HFFc6 (cell line): ENCODE results near the gene TSTD2. TPM values are rescaled to one million over a fixed set of nuclear protein-coding genes. Genes with fewer than 3 reads are reported as not detected.

ENCODE experiments used
- DNase-seq: peaks from one replicate; pipeline ENCODE4 v3.0.0-alpha.2; 2018
- H3K27ac Mint-ChIP-seq: 2 replicates; pipeline ENCODE4 v1.8.0; 2020; ENCODE audit warnings: mild to moderate bottlenecking, mixed read lengths
- H3K27me3 Mint-ChIP-seq: 2 replicates; pipeline ENCODE4 v1.8.0; 2021; ENCODE audit warnings: mild to moderate bottlenecking, moderate library complexity, mixed read lengths; ENCODE audit not compliant: insufficient read depth
- H3K36me3 Mint-ChIP-seq: 2 replicates; pipeline ENCODE4 v1.8.0; 2021; ENCODE audit warnings: low read depth, mixed read lengths
- H3K4me1 Mint-ChIP-seq: 2 replicates; pipeline ENCODE4 v1.8.0; 2020; ENCODE audit warnings: low read depth, mixed read lengths
- H3K4me3 Mint-ChIP-seq: 2 replicates; pipeline ENCODE4 v1.8.0; 2020; ENCODE audit warnings: mild to moderate bottlenecking, moderate library complexity, mixed read lengths
- H3K9me3 Mint-ChIP-seq: 2 replicates; pipeline ENCODE4 v1.8.0; 2020; ENCODE audit warnings: mild to moderate bottlenecking, mixed read lengths
- total RNA-seq, 6 experiments: library from RNA; stranded (reverse); fragmentation: NEBNext Ultra II Directional; extraction: Animal tissue kit (Norgen Biotek cat#: 25700); gene quantifications; 2 replicates in 1 of 6; 3 replicates in 5 of 6; pipeline ENCODE4 v1.2.3, GENCODE V29; 2021
- TF ChIP-seq, protein P1 (sequence below): fragments of 200-600 bp; sonication (generic); IDR thresholded peaks from 2 replicates; pipeline ENCODE4 v1.5.0; 2021; ENCODE audit warnings: antibody characterized with exemption, mild to moderate bottlenecking

The TSTD2 gene
- total RNA-seq, 6 experiments from 2014 or later = 7.0 to 10.7 (median 8.6) TPM

GRCh38 chr9:97640325-97640724, 7.2 kb upstream of the TSTD2 start:
- TF ChIP-seq, protein P1, sequence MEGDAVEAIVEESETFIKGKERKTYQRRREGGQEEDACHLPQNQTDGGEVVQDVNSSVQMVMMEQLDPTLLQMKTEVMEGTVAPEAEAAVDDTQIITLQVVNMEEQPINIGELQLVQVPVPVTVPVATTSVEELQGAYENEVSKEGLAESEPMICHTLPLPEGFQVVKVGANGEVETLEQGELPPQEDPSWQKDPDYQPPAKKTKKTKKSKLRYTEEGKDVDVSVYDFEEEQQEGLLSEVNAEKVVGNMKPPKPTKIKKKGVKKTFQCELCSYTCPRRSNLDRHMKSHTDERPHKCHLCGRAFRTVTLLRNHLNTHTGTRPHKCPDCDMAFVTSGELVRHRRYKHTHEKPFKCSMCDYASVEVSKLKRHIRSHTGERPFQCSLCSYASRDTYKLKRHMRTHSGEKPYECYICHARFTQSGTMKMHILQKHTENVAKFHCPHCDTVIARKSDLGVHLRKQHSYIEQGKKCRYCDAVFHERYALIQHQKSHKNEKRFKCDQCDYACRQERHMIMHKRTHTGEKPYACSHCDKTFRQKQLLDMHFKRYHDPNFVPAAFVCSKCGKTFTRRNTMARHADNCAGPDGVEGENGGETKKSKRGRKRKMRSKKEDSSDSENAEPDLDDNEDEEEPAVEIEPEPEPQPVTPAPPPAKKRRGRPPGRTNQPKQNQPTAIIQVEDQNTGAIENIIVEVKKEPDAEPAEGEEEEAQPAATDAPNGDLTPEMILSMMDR = no peak
- Mint-ChIP-seq H3K9me3 (no peaks in the 10 kb centered on the region), H3K27me3 (no peaks in the 10 kb centered on the region), H3K27ac (no peak overlapping the region), H3K36me3 (peaks cover 6% of the 10 kb centered on the region), H3K4me3 (no peak overlapping the region), H3K4me1 (peaks cover 35% of the 10 kb centered on the region)
- no peak for DNase-seq

DNA sequence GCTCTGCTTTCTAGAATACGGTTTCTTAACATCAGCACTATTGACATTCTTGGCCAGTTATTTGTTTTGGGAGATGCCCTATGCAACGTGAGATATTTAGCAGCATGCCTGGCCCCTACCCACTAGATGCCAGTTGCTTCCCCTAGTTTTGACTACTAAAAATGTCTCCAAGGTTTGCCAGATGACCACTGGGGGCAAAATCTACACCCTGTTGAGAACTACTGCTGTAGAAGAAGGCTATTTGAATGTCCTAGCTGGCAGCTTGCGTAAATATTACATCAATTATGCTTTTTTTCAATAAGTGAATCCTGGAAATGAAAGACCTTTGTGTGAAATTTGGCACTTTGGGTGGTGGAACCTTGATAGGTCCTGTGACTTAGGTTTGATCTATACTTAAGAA, 5.5 kb upstream of the TSTD2 start:
- H3K4me3 Mint-ChIP-seq = no peak overlapping the region
- peak overlapping the region; percentile 13; the same call in 1 of the 2 replicates for H3K27ac Mint-ChIP-seq
- no peak for DNase-seq
- no peaks in the 10 kb centered on the region; the same call in 1 of the 2 replicates for H3K27me3 Mint-ChIP-seq
- TF ChIP-seq, protein P1 = peak; percentile 53
- H3K9me3 Mint-ChIP-seq = no peaks in the 10 kb centered on the region
- H3K4me1 Mint-ChIP-seq = peaks cover 46% of the 10 kb centered on the region
- H3K36me3 Mint-ChIP-seq = peaks cover 11% of the 10 kb centered on the region

GRCh38 chr9:97636903-97637302, 3.7 kb upstream of the TSTD2 start:
- TF ChIP-seq, protein P1 = no peak
- H3K27ac Mint-ChIP-seq = peak overlapping the region; percentile 9; the same call in 1 of the 2 replicates
- H3K27me3 Mint-ChIP-seq = peaks cover 2% of the 10 kb centered on the region
- peaks cover 48% of the 10 kb centered on the region for H3K4me1 Mint-ChIP-seq
- H3K4me3 Mint-ChIP-seq = no peak overlapping the region
- no peaks in the 10 kb centered on the region for H3K9me3 Mint-ChIP-seq
- H3K36me3 Mint-ChIP-seq = peaks cover 11% of the 10 kb centered on the region
- no peak for DNase-seq

- DNase-seq = no peak
- Mint-ChIP-seq H3K4me1 (peaks cover 54% of the 10 kb centered on the region), H3K27me3 (peaks cover 2% of the 10 kb centered on the region), H3K9me3 (no peaks in the 10 kb centered on the region), H3K36me3 (peaks cover 11% of the 10 kb centered on the region), H3K4me3 (peak overlapping the region; percentile 96), H3K27ac (peak overlapping the region; percentile 100)
- TF ChIP-seq, protein P1 = no peak
These were observed 1.9 kb upstream of the TSTD2 start for GRCh38 chr9:97635026-97635425.

DNA sequence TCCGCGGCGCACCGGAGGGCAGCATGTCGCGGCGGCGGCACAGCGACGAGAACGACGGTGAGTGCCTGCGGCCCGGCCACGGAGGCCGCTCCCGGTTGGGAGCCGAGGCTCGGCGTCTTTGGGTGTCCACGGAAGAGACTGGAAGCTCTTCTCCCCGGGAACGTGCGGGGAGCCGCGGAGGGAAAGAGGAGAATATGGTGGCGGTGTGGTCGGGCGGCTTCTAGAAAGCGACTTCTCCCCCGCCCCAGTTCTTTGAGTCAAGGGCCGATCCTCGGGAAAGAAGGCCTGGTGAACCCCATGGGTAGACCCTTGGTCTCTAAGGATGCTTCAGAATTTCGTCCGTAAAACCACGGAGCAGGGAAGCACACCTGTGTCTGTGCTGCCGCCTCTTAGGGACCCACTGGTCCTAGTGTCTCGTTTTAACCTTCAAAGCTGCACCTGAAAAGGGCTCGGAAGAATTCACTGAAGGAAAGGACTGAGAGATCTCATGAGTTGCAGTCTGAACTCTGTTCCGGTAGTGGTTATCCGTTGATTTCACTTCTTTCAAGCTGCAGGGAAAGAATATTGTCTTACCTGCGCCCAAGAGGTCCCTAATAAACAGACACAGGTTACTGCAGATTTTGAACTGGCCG, 807 bp upstream of the TSTD2 start:
- Mint-ChIP-seq H3K27ac (peak overlapping the region; percentile 100), H3K4me1 (peaks cover 52% of the 10 kb centered on the region), H3K36me3 (peaks cover 11% of the 10 kb centered on the region), H3K9me3 (no peaks in the 10 kb centered on the region), H3K27me3 (peaks cover 2% of the 10 kb centered on the region), H3K4me3 (peak overlapping the region; percentile 96)
- TF ChIP-seq, protein P1 = peak; percentile 2; the same call in 1 of the 2 replicates
- no peak for DNase-seq
